HEK293T (cell line): Measurements from ENCODE around the gene RNF8.

Experiments
- CTCF ChIA-PET: fragments of 350-600 bp; formaldehyde crosslinking; extraction: SDS; loops from one replicate; lab custom pipeline; 2021; ENCODE audit warnings: antibody characterized with exemption, inconsistent platforms; lab: Yijun Ruan, JAX
- POLR2A ChIA-PET: fragments of 350-600 bp; formaldehyde crosslinking; extraction: SDS; loops from one replicate; lab custom pipeline; 2020; ENCODE audit warnings: antibody characterized with exemption, inconsistent platforms; lab: Yijun Ruan, JAX
- DNase-seq: peaks from one replicate; pipeline ENCODE4 v3.0.0; 2012; ENCODE audit warnings: mixed read lengths; ENCODE audit errors: extremely low spot score
- ARNT ChIP-seq: fragments of 450-650 bp; IDR thresholded peaks from 2 replicates; pipeline ENCODE4 v1.6.1; 2017; ENCODE audit warnings: mild to moderate bottlenecking
- BHLHE40 ChIP-seq: fragments of 450-650 bp; IDR thresholded peaks from 2 replicates; pipeline ENCODE4 v1.6.1; 2016; ENCODE audit warnings: mild to moderate bottlenecking, moderate library complexity, borderline replicate concordance
- CTBP1 ChIP-seq: fragments of 450-650 bp; IDR thresholded peaks from 2 replicates; pipeline ENCODE4 v1.6.1; 2016; ENCODE audit warnings: borderline replicate concordance
- ELF4 ChIP-seq: fragments of 450-650 bp; IDR thresholded peaks from 2 replicates; pipeline ENCODE4 v1.6.1; 2017; ENCODE audit warnings: antibody characterized with exemption
- FOXA1 ChIP-seq: fragments of 450-650 bp; IDR thresholded peaks from 2 replicates; pipeline ENCODE4 v1.6.1; 2016; ENCODE audit warnings: mild to moderate bottlenecking
- FOXK2 ChIP-seq: fragments of 450-650 bp; IDR thresholded peaks from 2 replicates; pipeline ENCODE4 v1.6.1; 2016; ENCODE audit warnings: mild to moderate bottlenecking
- FOXM1 ChIP-seq: fragments of 450-650 bp; IDR thresholded peaks from 2 replicates; pipeline ENCODE4 v1.6.1; 2017; ENCODE audit warnings: mild to moderate bottlenecking, borderline replicate concordance
- HDGF ChIP-seq: fragments of 450-650 bp; IDR thresholded peaks from 2 replicates; pipeline ENCODE4 v1.6.1; 2017; ENCODE audit warnings: antibody characterized with exemption, borderline replicate concordance
- L3MBTL2 ChIP-seq: fragments of 450-650 bp; conservative IDR thresholded peaks from 2 replicates; pipeline ENCODE4 v1.6.1; 2016; ENCODE audit warnings: mild to moderate bottlenecking
- LEF1 ChIP-seq: fragments of 450-650 bp; IDR thresholded peaks from 2 replicates; pipeline ENCODE4 v1.6.1; 2017; ENCODE audit warnings: mild to moderate bottlenecking, borderline replicate concordance
- NFRKB ChIP-seq: fragments of 450-650 bp; IDR thresholded peaks from 2 replicates; pipeline ENCODE4 v1.6.1; 2016; ENCODE audit warnings: mild to moderate bottlenecking, moderate library complexity
- SP1 ChIP-seq: fragments of 450-650 bp; IDR thresholded peaks from 2 replicates; pipeline ENCODE4 v1.6.1; 2017
- SUZ12 ChIP-seq: fragments of 450-650 bp; IDR thresholded peaks from 2 replicates; pipeline ENCODE4 v1.6.1; 2016; ENCODE audit warnings: mild to moderate bottlenecking
- TARDBP ChIP-seq: fragments of 450-650 bp; IDR thresholded peaks from 2 replicates; pipeline ENCODE4 v1.6.1; 2016
- ZNF384 ChIP-seq: fragments of 450-650 bp; IDR thresholded peaks from 2 replicates; pipeline ENCODE4 v1.6.1; 2016
- TF ChIP-seq, protein P1 (sequence below): fragments of 450-650 bp; IDR thresholded peaks from 2 replicates; pipeline ENCODE4 v1.6.1; 2016

The RNF8 gene

DNA sequence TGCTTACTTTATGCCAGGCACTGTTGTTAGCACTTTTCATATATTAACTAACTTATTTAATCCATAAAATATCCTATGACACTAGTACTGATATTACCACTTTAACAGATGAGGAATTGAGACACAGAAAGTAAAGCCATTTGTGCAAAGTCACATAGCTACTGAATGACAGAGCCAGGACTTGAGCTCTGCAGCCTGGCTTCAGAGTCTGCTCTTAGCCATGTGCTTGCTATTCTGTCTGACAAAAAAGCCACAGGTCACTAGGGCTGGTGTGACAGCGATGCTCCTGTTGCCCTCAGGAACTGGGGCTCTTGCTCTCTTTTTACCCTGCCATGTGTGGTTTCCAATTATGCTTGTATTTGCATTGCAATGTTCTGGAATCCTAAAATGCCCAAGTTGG, 44.7 kb upstream of the RNF8 start:
- no peak for DNase-seq
- TF ChIP-seq LEF1 (no peak), FOXM1 (no peak), ELF4 (no peak), TARDBP (no peak), L3MBTL2 (no peak), FOXK2 (no peak), NFRKB (no peak), HDGF (no peak), FOXA1 (no peak), SUZ12 (no peak)
- TF ChIP-seq, protein P1, sequence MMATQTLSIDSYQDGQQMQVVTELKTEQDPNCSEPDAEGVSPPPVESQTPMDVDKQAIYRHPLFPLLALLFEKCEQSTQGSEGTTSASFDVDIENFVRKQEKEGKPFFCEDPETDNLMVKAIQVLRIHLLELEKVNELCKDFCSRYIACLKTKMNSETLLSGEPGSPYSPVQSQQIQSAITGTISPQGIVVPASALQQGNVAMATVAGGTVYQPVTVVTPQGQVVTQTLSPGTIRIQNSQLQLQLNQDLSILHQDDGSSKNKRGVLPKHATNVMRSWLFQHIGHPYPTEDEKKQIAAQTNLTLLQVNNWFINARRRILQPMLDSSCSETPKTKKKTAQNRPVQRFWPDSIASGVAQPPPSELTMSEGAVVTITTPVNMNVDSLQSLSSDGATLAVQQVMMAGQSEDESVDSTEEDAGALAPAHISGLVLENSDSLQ: no peak
- ChIA-PET POLR2A (no interaction called here), CTCF (interaction anchor here (1.8 kb wide), 1 partner anchor 17 kb away, joined by 5 read pairs; no protein-coding TSS in a partner anchor)

- CTCF ChIA-PET: no interaction called here
- POLR2A ChIA-PET: no interaction called here
- TF ChIP-seq SP1: no peak
- DNase-seq: no peak
Observed at GRCh38 chr6:37309692-37310091, 44.1 kb upstream of the RNF8 start.

DNA sequence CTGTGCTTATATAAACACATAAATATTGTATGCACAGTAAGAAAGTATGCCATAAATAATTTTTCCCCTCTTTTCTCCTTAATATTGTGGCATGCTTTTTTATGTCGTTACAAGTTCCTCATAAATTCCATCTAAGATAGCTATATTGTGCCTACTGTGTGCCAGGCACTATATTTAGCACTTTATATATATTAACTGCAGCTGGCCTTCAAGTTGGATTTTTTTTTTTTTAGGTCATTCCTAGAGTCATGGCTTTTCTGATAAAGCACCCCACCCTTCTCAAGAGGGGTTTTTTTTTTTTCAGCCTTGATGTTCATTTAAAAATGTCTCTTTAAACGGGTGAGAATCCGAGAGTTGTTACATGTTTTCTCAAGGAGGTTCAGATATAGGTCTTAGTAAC, 42.8 kb upstream of the RNF8 start:
- ChIA-PET CTCF (interaction anchor here (1.2 kb wide), 1 partner anchor 15 kb away, joined by 4 read pairs; no protein-coding TSS in a partner anchor), POLR2A (no interaction called here)
- no peak for DNase-seq
- TF ChIP-seq ZNF384: no peak
- TF ChIP-seq ARNT: no peak
- TF ChIP-seq L3MBTL2: no peak
- no peak for TF ChIP-seq SP1
- TF ChIP-seq ELF4: no peak
- TF ChIP-seq SUZ12: no peak
- TF ChIP-seq HDGF: no peak
- no peak for TF ChIP-seq CTBP1
- no peak for TF ChIP-seq FOXM1
- TF ChIP-seq FOXK2: no peak
- TF ChIP-seq TARDBP: no peak
- TF ChIP-seq FOXA1: no peak
- no peak for TF ChIP-seq LEF1
- TF ChIP-seq NFRKB: no peak
- TF ChIP-seq, protein P1: no peak

DNA sequence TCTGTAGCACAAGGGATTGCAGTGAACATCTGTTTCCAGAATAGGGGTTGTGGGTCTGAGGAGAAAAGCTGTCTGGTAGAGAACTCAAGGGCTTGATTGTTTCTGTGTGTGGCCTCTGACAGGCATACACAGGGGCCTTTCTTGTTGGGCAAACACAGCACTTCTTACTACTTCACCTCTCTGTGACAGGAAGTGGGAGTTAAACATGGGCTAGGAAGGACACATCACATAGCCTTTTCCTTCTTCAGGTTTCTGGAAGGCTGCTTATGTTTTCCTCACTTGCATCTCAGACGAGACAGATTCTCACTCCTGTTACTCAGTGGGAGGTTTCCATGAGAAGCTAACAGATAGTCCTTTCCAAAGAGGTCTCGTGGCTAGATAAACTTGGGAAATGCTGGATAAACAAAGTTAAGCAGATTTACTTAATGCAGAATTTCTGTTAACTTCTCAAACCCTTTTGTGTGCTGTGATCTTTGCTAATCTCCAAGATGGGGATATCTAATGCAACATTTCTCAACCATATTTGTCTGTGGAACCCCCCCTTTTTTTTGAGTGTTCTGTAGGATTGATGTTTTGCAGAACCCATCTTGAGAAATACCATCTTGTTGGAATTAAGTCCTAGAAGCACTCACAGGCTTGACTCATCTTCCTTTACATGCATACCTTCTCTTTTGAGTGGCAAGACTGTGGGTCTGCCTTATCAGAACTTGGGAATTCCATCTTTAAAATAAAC, 41.9 kb upstream of the RNF8 start:
- ChIA-PET POLR2A (no interaction called here), CTCF (no interaction called here)
- TF ChIP-seq BHLHE40: no peak
- DNase-seq: no peak

- no peak for DNase-seq
- ChIA-PET CTCF (interaction anchor here (1.1 to 2.7 kb wide), 3 partner anchors 12 to 104 kb away, joined by 3 to 7 read pairs (median 3); no protein-coding TSS in a partner anchor), POLR2A (interaction anchor here (1.1 kb wide), 1 partner anchor 40 kb away, joined by 3 read pairs; the partner anchor contains the start of gene RNF8)
- TF ChIP-seq TARDBP (no peak), L3MBTL2 (no peak), FOXK2 (no peak), LEF1 (no peak)
Observed at GRCh38 chr6:37313723-37314486, 39.9 kb upstream of the RNF8 start.

- DNase-seq: peak; percentile 64
- CTCF ChIA-PET: interaction anchor here (1.0 to 2.7 kb wide), 3 partner anchors 11 to 17 kb away, joined by 3 to 7 read pairs (median 3); no protein-coding TSS in a partner anchor
- no peak for TF ChIP-seq NFRKB
- no peak for TF ChIP-seq BHLHE40
- no peak for TF ChIP-seq TARDBP
- TF ChIP-seq SUZ12: no peak
- no peak for TF ChIP-seq ARNT
- TF ChIP-seq LEF1: no peak
- TF ChIP-seq FOXM1: no peak
- TF ChIP-seq, protein P1: peak; percentile 91
- POLR2A ChIA-PET: interaction anchor here (1.1 kb wide), 1 partner anchor 39 kb away, joined by 3 read pairs; the partner anchor contains the start of gene RNF8
Observed at GRCh38 chr6:37314487-37315156, 39.2 kb upstream of the RNF8 start.
